ENCODE measurements around the gene NCAPD2.

The NCAPD2 gene

DNA sequence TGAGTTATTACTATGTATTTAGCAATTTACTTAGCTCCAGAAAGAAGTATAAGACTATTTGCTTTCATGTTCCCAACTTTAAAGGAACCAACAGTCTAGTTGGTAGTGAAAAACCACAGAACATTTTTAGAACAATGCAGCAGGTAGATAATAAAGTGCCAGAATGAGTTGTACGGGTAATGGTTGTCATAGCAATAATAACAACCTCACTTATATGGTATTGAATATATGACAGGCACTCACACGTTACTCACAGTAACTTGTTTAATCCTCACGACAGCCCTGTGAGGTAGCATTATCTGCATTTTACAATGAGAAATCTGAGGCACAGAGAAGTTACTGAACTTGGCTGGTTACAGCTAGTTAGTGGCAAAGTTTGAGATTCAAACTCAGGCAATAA is 29.8 kb downstream of the NCAPD2 start:
- H3K9me3 ChIP-seq: no peaks in the 10 kb centered on the region
- no peak overlapping the region for H3K4me3 ChIP-seq (ENCODE audit: low read depth in 1 of 2, low read length in 1 of 2)
- TF ChIP-seq, protein P1, sequence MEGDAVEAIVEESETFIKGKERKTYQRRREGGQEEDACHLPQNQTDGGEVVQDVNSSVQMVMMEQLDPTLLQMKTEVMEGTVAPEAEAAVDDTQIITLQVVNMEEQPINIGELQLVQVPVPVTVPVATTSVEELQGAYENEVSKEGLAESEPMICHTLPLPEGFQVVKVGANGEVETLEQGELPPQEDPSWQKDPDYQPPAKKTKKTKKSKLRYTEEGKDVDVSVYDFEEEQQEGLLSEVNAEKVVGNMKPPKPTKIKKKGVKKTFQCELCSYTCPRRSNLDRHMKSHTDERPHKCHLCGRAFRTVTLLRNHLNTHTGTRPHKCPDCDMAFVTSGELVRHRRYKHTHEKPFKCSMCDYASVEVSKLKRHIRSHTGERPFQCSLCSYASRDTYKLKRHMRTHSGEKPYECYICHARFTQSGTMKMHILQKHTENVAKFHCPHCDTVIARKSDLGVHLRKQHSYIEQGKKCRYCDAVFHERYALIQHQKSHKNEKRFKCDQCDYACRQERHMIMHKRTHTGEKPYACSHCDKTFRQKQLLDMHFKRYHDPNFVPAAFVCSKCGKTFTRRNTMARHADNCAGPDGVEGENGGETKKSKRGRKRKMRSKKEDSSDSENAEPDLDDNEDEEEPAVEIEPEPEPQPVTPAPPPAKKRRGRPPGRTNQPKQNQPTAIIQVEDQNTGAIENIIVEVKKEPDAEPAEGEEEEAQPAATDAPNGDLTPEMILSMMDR (IDR thresholded peaks at IDR 0.05): no peak
- peaks cover 96% of the 10 kb centered on the region for H3K36me3 ChIP-seq
- no peaks in the 10 kb centered on the region for H3K27me3 ChIP-seq
- H3K4me1 ChIP-seq (ENCODE audit: control insufficient read depth in 1 of 2, insufficient read depth in 1 of 2, low read depth in 1 of 2, low read length in 1 of 2): no peaks in the 10 kb centered on the region
- no peak overlapping the region for H3K27ac ChIP-seq

DNA sequence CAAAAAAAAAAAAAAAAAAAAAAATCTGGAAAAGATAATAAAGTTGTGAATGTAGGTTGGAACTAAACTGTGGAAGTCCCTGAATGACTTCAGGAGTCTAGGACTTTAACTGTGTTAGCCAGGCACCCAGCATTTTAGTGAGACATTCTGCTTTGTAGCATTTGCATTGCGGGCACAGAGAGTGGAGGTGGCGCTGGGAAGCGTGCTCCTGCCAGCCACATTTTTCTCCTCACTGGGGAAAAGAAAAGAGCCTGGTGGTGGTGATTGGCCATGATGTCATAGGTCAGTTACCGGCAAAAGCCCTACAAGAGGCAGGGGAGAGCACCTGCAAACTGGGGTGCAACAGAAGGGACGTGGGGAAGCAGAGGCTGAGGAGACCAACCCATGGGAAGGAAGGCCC is 30.7 kb downstream of the NCAPD2 start:
- TF ChIP-seq, protein P1 (IDR thresholded peaks at IDR 0.05): no peak
- Histone ChIP-seq H3K4me1 (ENCODE audit: control insufficient read depth in 1 of 2, insufficient read depth in 1 of 2, low read depth in 1 of 2, low read length in 1 of 2) (no peaks in the 10 kb centered on the region), H3K36me3 (peaks cover 96% of the 10 kb centered on the region), H3K9me3 (no peaks in the 10 kb centered on the region), H3K27me3 (no peaks in the 10 kb centered on the region), H3K4me3 (ENCODE audit: low read depth in 1 of 2, low read length in 1 of 2) (no peak overlapping the region), H3K27ac (no peak overlapping the region)

DNA sequence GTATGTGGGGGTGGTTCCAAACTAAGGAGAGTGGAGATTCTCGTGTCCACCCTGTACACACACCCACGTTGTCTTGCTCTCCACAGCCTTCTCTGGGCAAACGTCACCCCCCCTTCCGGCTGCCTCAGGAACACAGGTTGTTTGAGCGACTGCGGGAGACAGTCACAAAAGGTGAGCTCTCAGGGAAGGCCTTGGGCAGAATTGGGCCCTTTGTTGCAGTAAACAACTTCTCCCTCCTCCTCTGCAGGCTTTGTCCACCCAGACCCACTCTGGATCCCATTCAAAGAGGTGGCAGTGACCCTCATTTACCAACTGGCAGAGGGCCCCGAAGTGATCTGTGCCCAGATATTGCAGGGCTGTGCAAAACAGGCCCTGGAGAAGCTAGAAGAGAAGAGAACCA is 32.3 kb downstream of the NCAPD2 start:
- Histone ChIP-seq H3K4me1 (ENCODE audit: control insufficient read depth in 1 of 2, insufficient read depth in 1 of 2, low read depth in 1 of 2, low read length in 1 of 2) (no peaks in the 10 kb centered on the region), H3K9me3 (no peaks in the 10 kb centered on the region), H3K27ac (no peak overlapping the region), H3K36me3 (peaks cover 97% of the 10 kb centered on the region), H3K4me3 (ENCODE audit: low read depth in 1 of 2, low read length in 1 of 2) (no peak overlapping the region), H3K27me3 (no peaks in the 10 kb centered on the region)
- TF ChIP-seq, protein P1 (IDR thresholded peaks at IDR 0.05): no peak

DNA sequence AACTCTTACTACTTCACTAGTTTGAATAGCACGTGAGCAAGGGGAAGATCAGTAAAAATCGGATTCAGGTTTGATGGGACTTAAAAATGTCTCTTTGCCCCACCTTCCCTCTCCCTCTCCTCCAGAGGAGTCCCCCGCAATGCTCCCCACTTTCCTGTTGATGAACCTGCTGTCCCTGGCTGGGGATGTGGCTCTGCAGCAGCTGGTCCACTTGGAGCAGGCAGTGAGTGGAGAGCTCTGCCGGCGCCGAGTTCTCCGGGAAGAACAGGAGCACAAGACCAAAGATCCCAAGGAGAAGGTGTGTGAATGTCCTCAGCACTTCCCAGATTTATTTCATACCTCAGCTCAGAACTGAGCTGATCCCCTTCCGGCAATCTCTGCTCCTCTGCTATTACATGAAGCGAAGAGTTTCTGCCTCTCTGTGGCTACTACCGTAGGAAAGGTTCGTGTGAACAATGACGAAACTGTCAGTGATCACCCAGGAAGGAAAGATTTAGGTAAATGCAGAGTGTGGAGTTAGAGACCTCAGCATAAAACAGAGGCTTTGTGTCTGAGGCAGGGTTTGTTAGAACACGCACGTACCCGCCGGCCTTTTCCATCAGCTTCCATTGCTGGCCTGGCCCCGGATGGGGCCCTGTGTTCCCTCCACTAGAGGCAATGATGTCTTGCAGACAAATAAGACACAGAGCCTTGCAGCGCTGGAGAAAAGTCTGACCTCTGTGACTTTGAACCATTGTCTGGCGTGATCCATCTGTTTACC is 33.0 kb downstream of the NCAPD2 start:
- Histone ChIP-seq H3K4me3 (ENCODE audit: low read depth in 1 of 2, low read length in 1 of 2) (no peak overlapping the region), H3K9me3 (no peaks in the 10 kb centered on the region), H3K36me3 (peaks cover 93% of the 10 kb centered on the region), H3K27me3 (no peaks in the 10 kb centered on the region), H3K4me1 (ENCODE audit: control insufficient read depth in 1 of 2, insufficient read depth in 1 of 2, low read depth in 1 of 2, low read length in 1 of 2) (peaks cover 2 to 4% of the 10 kb centered on the region in 2 experiments), H3K27ac (no peak overlapping the region)
- TF ChIP-seq, protein P1 (IDR thresholded peaks at IDR 0.05): no peak

DNA sequence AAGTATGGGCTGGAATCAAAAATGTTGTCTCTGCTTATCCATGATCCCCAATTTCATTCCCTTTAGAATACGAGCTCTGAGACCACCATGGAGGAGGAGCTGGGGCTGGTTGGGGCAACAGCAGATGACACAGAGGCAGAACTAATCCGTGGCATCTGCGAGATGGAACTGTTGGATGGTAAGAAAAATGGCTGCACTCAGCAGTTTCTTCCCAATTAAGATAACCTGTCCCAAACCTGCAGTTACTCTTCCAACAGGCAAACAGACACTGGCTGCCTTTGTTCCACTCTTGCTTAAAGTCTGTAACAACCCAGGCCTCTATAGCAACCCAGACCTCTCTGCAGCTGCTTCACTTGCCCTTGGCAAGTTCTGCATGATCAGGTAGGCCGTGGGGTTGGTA is 33.8 kb downstream of the NCAPD2 start:
- no peak overlapping the region for H3K4me3 ChIP-seq (ENCODE audit: low read depth in 1 of 2, low read length in 1 of 2)
- TF ChIP-seq, protein P1 (IDR thresholded peaks at IDR 0.05): no peak
- H3K9me3 ChIP-seq: no peaks in the 10 kb centered on the region
- peaks cover 10 to 12% of the 10 kb centered on the region in 2 experiments for H3K4me1 ChIP-seq (ENCODE audit: control insufficient read depth in 1 of 2, insufficient read depth in 1 of 2, low read depth in 1 of 2, low read length in 1 of 2)
- H3K36me3 ChIP-seq: peaks cover 86% of the 10 kb centered on the region
- no peak overlapping the region for H3K27ac ChIP-seq
- H3K27me3 ChIP-seq: no peaks in the 10 kb centered on the region

All from neutrophil (primary cell).